Cerebellar nuclear complex (tissue), 1 donor: Measurements from ENCODE around the gene SCTR.

Source experiments
- DNase-seq, 2 experiments: peaks; one replicate each; lab custom pipeline; 2025; lab: John Stamatoyannopoulos, UW

SCTR gene

GRCh38 chr2:119523383-119523951, 816 bp downstream of the SCTR start:
- no peak for DNase-seq

GRCh38 chr2:119522671-119523070, 1.6 kb downstream of the SCTR start:
- DNase-seq, result no peak

GRCh38 chr2:119521433-119522050, 2.7 kb downstream of the SCTR start:
- no peak for DNase-seq

- DNase-seq, result no peak
Measured at GRCh38 chr2:119520696-119521432, 3.4 kb downstream of the SCTR start.

GRCh38 chr2:119519057-119519408, 5.2 kb downstream of the SCTR start:
- DNase-seq, result no peak

- DNase-seq, result no peak
Measured at GRCh38 chr2:119518401-119519056, 5.8 kb downstream of the SCTR start.

- no peak for DNase-seq
Measured at GRCh38 chr2:119517433-119517832, 6.8 kb downstream of the SCTR start.

GRCh38 chr2:119516121-119516520, 8.2 kb downstream of the SCTR start:
- no peak for DNase-seq

GRCh38 chr2:119513832-119514231, 10.5 kb downstream of the SCTR start:
- DNase-seq, result no peak

GRCh38 chr2:119512946-119513345, 11.3 kb downstream of the SCTR start:
- no peak for DNase-seq

GRCh38 chr2:119511989-119512388, 12.3 kb downstream of the SCTR start:
- no peak for DNase-seq

GRCh38 chr2:119508756-119509155, 15.5 kb downstream of the SCTR start:
- DNase-seq, result no peak

- DNase-seq, result no peak
Measured at GRCh38 chr2:119496682-119497081, 27.6 kb downstream of the SCTR start.

- DNase-seq, result no peak
Measured at GRCh38 chr2:119495948-119496347, 28.3 kb downstream of the SCTR start.

- DNase-seq, result no peak
Measured at GRCh38 chr2:119494163-119494790, 30.0 kb downstream of the SCTR start.

- no peak for DNase-seq
Measured at GRCh38 chr2:119491776-119492525, 32.3 kb downstream of the SCTR start.

- DNase-seq, result no peak
Measured at GRCh38 chr2:119490653-119491195, 33.6 kb downstream of the SCTR start.

- DNase-seq, result no peak
Measured at GRCh38 chr2:119490106-119490505, 34.2 kb downstream of the SCTR start.

- DNase-seq, result no peak
Measured at GRCh38 chr2:119489232-119489952, 34.9 kb downstream of the SCTR start.

GRCh38 chr2:119488245-119489214, 35.8 kb downstream of the SCTR start:
- DNase-seq, result no peak
